BLaER1 treated with 17β-estradiol and CSF1 and Interleukin-3, amounts not matched to agents 10 nM and 100 nM (cell line): Measurements from ENCODE around the gene LALBA.

Experiments used
- H3K27ac ChIP-seq, 11 experiments: shearing (Covaris generic); formaldehyde crosslinking; 2 replicates each; pipeline ENCODE4 v1.8.1; 2022
- H3K27me3 ChIP-seq, 11 experiments: shearing (Covaris generic); formaldehyde crosslinking; 2 replicates each; pipeline ENCODE4 v1.8.1; 2022
- H3K36me3 ChIP-seq, 11 experiments: shearing (Covaris generic); formaldehyde crosslinking; 2 replicates each; pipeline ENCODE4 v1.8.1; 2022
- H3K4me1 ChIP-seq, 10 experiments: shearing (Covaris generic); formaldehyde crosslinking; 2 replicates each; pipeline ENCODE4 v1.8.1; 2022
- H3K4me2 ChIP-seq, 11 experiments: shearing (Covaris generic); formaldehyde crosslinking; 2 replicates each; pipeline ENCODE4 v1.8.1; 2022
- H3K4me3 ChIP-seq, 10 experiments: shearing (Covaris generic); formaldehyde crosslinking; 2 replicates each; pipeline ENCODE4 v1.8.1; 2022
- H3K9ac ChIP-seq, 11 experiments: shearing (Covaris generic); formaldehyde crosslinking; 2 replicates each; pipeline ENCODE4 v1.8.1; 2022
- H3K9me3 ChIP-seq, 11 experiments: shearing (Covaris generic); formaldehyde crosslinking; replicated peaks in 1 of 11; 2 replicates each; pipeline ENCODE4 v1.8.1; 2022
- H4K20me1 ChIP-seq, 11 experiments: shearing (Covaris generic); formaldehyde crosslinking; 2 replicates each; pipeline ENCODE4 v1.8.1; 2022
- Cebpa-rat ChIP-seq, 11 experiments: shearing (Covaris generic); IDR thresholded peaks; 2 replicates each; pipeline ENCODE4 v1.8.1; 2022

The LALBA gene

GRCh38 chr12:48569946-48570345 is at the start of gene LALBA:
Gene LALBA (minus strand): TSS chr12:48570046. CDS start chr12:48570020, 26 bp downstream.
- no peak for TF ChIP-seq Cebpa-rat (IDR thresholded peaks at IDR 0.05)
- H3K4me3 ChIP-seq, result no peak within 1 kb of the TSS
- no peak within 1 kb of the TSS for H3K27ac ChIP-seq
- no peaks in the 10 kb centered on the region for H3K36me3 ChIP-seq
- H3K4me2 ChIP-seq, result no peak within 1 kb of the TSS
- H3K27me3 ChIP-seq, result no peaks in the 10 kb centered on the region
- H3K9me3 ChIP-seq, result no peaks in the 10 kb centered on the region
- no peak within 1 kb of the TSS for H3K9ac ChIP-seq
- no peaks in the 10 kb centered on the region for H4K20me1 ChIP-seq
- H3K4me1 ChIP-seq, result peaks cover 0 to 8% (median 0%) of the 10 kb centered on the region in 10 experiments; a peak in 2 of 20 replicates

DNA sequence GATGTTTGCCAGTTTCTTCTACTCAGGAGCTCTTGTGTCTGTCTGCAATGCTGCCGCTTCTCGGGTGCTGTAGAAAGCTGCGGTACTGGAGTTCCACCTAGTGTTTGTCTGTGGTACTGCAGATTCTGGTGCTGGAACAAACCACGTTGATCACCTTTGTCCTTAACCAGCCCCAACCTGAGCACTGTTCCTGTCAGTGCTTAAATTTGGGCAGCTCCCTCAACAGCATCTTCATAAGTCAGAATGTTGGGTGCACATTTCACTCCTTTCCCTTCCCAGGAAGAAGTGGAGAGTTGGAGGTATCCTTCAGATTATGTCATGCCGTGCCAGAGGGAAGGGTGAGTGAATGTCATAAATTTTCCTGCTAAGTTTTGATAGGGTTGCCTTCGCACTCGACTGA is 48.7 kb upstream of the LALBA start:
- no peak for TF ChIP-seq Cebpa-rat (IDR thresholded peaks at IDR 0.05)
- H3K9me3 ChIP-seq, result peaks cover 17 to 30% (median 28%) of the 10 kb centered on the region in 11 experiments
- peaks cover 0 to 4% (median 0%) of the 10 kb centered on the region in 10 experiments; a peak in 1 of 20 replicates for H3K4me1 ChIP-seq
- no peaks in the 10 kb centered on the region for H3K27me3 ChIP-seq
- H4K20me1 ChIP-seq, result no peaks in the 10 kb centered on the region
- no peak overlapping the region for H3K9ac ChIP-seq
- H3K4me2 ChIP-seq, result no peak overlapping the region
- H3K4me3 ChIP-seq, result no peak overlapping the region
- no peaks in the 10 kb centered on the region for H3K36me3 ChIP-seq
- no peak overlapping the region for H3K27ac ChIP-seq

DNA sequence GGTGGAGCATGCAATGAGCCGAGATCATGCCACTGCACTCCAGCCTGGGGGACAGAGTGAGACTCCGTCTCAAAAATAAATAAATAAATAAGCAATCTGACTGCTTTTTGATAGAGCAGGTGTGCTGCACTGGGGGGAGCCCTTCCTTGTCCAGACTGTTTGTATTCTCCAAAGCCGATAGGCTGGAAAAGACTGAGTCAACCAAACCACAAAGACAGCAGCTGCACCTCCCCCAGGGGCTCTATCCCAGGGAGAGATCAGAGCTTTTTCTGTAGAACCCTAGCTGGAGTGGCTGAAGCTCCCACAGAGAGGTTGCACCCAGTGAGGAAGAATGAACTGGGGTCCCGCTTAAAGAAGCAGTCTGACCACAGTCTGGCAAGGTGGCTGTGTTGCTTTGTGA is 45.8 kb upstream of the LALBA start:
- Histone ChIP-seq H3K9me3 (peaks cover 40 to 47% (median 46%) of the 10 kb centered on the region in 11 experiments), H3K4me3 (no peak overlapping the region)
- TF ChIP-seq Cebpa-rat (IDR thresholded peaks at IDR 0.05), result no peak

GRCh38 chr12:48613321-48613720 is 43.5 kb upstream of the LALBA start:
- no peak overlapping the region for H3K4me3 ChIP-seq
- H3K27me3 ChIP-seq, result no peaks in the 10 kb centered on the region
- peaks cover 0 to 4% (median 0%) of the 10 kb centered on the region in 10 experiments; a peak in 1 of 20 replicates for H3K4me1 ChIP-seq
- H3K9ac ChIP-seq, result no peak overlapping the region
- H3K9me3 ChIP-seq, result peaks cover 51 to 65% (median 58%) of the 10 kb centered on the region in 11 experiments
- H3K36me3 ChIP-seq, result no peaks in the 10 kb centered on the region
- no peak overlapping the region for H3K27ac ChIP-seq
- TF ChIP-seq Cebpa-rat (IDR thresholded peaks at IDR 0.05), result no peak
- no peaks in the 10 kb centered on the region for H4K20me1 ChIP-seq
- no peak overlapping the region for H3K4me2 ChIP-seq

More for the DNA sequence above, 45.8 kb upstream of the LALBA start:
- H3K4me2 ChIP-seq, result peak overlapping the region in 1 of 11 experiments; percentile 15; a peak in 1 of 22 replicates
- H3K27me3 ChIP-seq, result no peaks in the 10 kb centered on the region
- H3K27ac ChIP-seq, result no peak overlapping the region
- peaks cover 0 to 4% (median 0%) of the 10 kb centered on the region in 10 experiments; a peak in 1 of 20 replicates for H3K4me1 ChIP-seq
- no peak overlapping the region for H3K9ac ChIP-seq
- no peaks in the 10 kb centered on the region for H4K20me1 ChIP-seq
- no peaks in the 10 kb centered on the region for H3K36me3 ChIP-seq

DNA sequence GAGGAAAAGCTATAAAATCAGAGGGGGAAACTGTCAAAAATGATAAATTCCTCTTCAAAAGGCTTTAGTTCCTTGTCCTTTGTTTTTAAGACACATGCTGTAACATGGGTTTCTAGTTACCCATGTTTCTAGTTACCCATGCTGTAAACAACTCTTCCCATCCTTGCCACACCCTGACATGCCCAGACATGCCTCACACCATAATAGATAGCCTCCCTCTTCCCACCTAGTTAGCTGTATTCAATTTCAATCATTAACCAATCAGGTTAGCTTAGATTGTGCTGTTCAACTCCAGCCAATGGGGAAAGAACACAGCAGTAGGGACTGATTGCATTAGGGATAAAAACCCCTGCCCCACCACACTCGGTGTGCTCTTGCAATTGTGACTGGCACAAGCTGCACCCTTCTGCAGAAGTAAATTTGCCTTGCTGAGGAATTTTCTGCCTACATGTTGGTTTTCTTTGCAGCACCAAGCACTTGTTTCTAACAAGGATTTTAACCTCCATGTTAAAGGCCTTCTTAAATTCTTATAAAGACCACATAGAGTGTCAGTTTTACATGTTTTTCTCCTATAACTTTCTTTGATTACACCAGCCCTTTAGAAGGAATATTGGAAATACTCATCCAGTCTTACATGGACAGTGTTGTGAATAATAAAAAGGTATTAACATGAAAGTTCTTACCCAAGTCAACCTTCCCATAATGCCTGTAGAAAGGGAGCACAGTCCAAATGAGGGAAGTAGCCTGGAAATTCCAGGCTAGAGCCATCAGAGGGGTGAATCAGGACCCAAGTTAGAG is 32.5 kb upstream of the LALBA start:
- Histone ChIP-seq H4K20me1 (no peaks in the 10 kb centered on the region), H3K9me3 (peaks cover 62 to 82% (median 67%) of the 10 kb centered on the region in 11 experiments), H3K4me2 (no peak overlapping the region), H3K27ac (no peak overlapping the region), H3K9ac (no peak overlapping the region), H3K36me3 (no peaks in the 10 kb centered on the region; a peak in 2 of 22 replicates), H3K27me3 (no peaks in the 10 kb centered on the region), H3K4me1 (peaks cover 0 to 4% (median 0%) of the 10 kb centered on the region in 10 experiments; a peak in 1 of 20 replicates), H3K4me3 (no peak overlapping the region)
- TF ChIP-seq Cebpa-rat (IDR thresholded peaks at IDR 0.05), result no peak

- Histone ChIP-seq H4K20me1 (no peaks in the 10 kb centered on the region), H3K4me1 (peaks cover 0 to 4% (median 0%) of the 10 kb centered on the region in 10 experiments; a peak in 1 of 20 replicates), H3K4me3 (no peak overlapping the region), H3K9ac (no peak overlapping the region), H3K27me3 (no peaks in the 10 kb centered on the region), H3K27ac (no peak overlapping the region), H3K4me2 (peak overlapping the region in 1 of 11 experiments; percentile 10; a peak in 1 of 22 replicates), H3K36me3 (no peaks in the 10 kb centered on the region; a peak in 2 of 22 replicates), H3K9me3 (peaks cover 54 to 81% (median 64%) of the 10 kb centered on the region in 11 experiments)
- TF ChIP-seq Cebpa-rat (IDR thresholded peaks at IDR 0.05), result no peak
Observed at GRCh38 chr12:48601013-48601756, 31.3 kb upstream of the LALBA start.

GRCh38 chr12:48600552-48600951 is 30.7 kb upstream of the LALBA start:
- no peak for TF ChIP-seq Cebpa-rat (IDR thresholded peaks at IDR 0.05)
- peaks cover 48 to 78% (median 60%) of the 10 kb centered on the region in 11 experiments for H3K9me3 ChIP-seq

DNA sequence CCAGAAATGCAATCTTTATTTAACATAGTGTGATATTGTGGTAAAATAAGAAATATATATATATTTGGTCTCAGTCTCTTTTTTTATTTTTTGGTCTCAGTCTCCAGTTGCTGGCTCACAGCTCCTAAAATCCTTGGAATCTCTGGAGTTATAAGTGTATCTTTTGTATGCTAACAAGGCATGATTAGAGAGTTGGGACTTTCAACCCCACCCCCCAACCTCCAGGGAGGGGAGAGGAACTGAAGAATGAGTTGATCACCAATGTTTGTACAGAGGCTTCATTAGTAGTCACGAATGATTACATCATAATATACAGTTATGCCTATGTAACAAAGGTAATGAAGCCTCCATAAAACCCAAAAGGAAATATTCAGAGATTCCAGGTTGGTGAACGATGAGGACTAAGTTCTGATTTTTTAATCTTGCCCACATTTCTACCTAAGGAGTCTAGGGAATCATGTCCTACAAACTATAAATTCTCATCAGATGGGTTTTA is 22.8 kb upstream of the LALBA start:
- TF ChIP-seq Cebpa-rat (IDR thresholded peaks at IDR 0.05), result no peak
- Histone ChIP-seq H4K20me1 (no peaks in the 10 kb centered on the region), H3K4me2 (no peak overlapping the region)

More at GRCh38 chr12:48600552-48600951, 30.7 kb upstream of the LALBA start:
- Histone ChIP-seq H3K4me3 (no peak overlapping the region), H3K4me1 (peaks cover 0 to 4% (median 0%) of the 10 kb centered on the region in 10 experiments; a peak in 1 of 20 replicates), H3K4me2 (no peak overlapping the region), H3K27ac (no peak overlapping the region), H4K20me1 (no peaks in the 10 kb centered on the region), H3K27me3 (no peaks in the 10 kb centered on the region), H3K36me3 (no peaks in the 10 kb centered on the region; a peak in 1 of 22 replicates), H3K9ac (no peak overlapping the region)

GRCh38 chr12:48586361-48586760 is 16.5 kb upstream of the LALBA start:
- Histone ChIP-seq H4K20me1 (no peaks in the 10 kb centered on the region), H3K9ac (no peak overlapping the region), H3K27ac (no peak overlapping the region), H3K36me3 (no peaks in the 10 kb centered on the region), H3K9me3 (peaks cover 0 to 11% (median 8%) of the 10 kb centered on the region in 11 experiments; a peak in 8 of 22 replicates), H3K4me3 (no peak overlapping the region), H3K4me2 (no peak overlapping the region), H3K4me1 (no peaks in the 10 kb centered on the region), H3K27me3 (no peaks in the 10 kb centered on the region)
- TF ChIP-seq Cebpa-rat (IDR thresholded peaks at IDR 0.05), result no peak

More for the DNA sequence above, 22.8 kb upstream of the LALBA start:
- Histone ChIP-seq H3K4me3 (no peak overlapping the region), H3K9me3 (peaks cover 5 to 22% (median 13%) of the 10 kb centered on the region in 11 experiments; a peak in 20 of 22 replicates), H3K9ac (no peak overlapping the region), H3K27me3 (no peaks in the 10 kb centered on the region), H3K27ac (no peak overlapping the region), H3K36me3 (no peaks in the 10 kb centered on the region), H3K4me1 (no peaks in the 10 kb centered on the region)
